Measurements from ENCODE around the gene SELENOF.
"Not testable (repeated sequence)": the region's sequence is repeated elsewhere in the genome, so short reads cannot be mapped to it uniquely, and the experiment has no call there.

The SELENOF gene

DNA sequence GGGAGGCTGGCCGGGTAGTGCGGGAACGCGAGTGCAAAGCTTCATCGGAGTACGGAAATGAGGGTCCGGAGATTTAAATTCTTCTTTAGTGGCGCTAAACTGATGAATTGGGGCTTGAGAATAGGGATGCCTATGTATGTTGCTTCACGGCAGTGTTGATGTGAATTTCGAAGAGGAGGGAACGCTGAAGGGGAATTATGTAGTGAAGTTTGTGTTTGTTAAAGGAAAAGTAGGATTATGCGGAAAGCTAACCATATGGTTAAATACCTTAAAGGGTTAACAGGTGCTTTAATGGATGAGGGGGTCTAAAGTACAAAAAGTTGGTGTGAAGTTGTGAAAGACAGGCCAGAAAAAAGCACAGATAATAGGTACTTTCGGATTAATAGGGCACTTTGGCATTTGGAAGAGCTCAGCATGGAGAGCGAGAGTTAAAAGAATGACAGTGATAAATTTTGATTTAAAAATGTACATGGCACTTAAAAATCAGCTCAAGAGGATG, 1.9 kb upstream of the SELENOF start:
- peak; percentile 47 for DNase-seq (ENCODE audit: low spot score)

DNA sequence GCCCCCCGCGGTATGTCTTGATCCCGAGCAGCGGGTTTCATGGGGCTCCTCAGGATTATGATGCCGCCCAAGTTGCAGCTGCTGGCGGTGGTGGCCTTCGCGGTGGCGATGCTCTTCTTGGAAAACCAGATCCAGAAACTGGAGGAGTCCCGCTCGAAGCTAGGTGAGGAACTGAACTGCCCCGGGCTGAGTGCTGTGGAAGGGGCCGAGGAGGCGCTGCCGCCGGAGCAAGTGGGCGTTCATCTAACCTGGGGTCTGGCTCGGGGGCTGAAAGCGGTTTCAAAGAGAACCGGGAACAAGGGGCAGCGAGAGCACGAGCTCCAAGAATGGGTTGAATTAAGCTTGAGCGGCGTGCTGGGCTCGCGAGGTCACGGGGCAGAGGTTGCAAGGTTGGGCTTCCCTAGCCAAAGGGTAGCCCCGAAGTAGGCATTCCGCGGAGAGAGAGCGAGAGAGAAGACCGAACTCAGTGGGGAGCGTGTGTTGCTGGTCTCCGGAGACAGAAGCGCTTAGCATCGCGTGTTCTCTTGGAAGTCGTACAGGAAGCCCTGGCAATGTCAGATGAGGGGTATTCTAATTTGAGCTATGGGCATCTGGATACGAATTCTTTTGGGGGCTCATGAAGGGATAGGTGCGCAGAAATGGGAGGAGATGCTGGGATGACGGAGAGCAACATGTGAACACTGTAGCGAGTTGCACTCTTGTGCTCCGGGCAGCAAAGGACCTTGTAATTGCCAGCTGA, 1.2 kb upstream of the SELENOF start:
- DNase-seq (ENCODE audit: low spot score), result peak; percentile 81

DNA sequence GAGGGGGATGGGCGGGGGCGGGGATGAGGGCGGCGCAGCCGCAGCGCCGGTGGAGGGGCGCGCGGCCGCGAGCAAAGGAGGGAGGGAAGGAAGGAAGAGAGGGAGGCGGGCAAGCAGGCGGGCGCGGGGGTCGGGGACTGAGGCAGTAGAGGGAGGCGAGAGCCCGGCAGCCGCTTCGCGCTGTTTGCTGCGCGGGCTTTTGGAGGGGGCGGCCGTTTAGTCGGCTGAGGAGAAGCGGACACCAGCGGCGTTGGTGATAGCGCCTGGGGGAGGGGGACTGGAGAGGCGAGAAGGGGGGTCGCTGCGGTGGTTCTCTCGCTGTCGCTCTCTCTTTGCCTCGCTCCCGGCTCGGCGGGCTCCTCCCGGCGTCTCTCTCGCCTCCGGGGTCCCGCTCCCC, 673 bp upstream of the SELENOF start, which contains the start of gene HS2ST1:
Gene HS2ST1 (plus strand): TSS at position 35 of the 397 bp plus-strand sequence.
- no peak for DNase-seq (ENCODE audit: low spot score)

DNA sequence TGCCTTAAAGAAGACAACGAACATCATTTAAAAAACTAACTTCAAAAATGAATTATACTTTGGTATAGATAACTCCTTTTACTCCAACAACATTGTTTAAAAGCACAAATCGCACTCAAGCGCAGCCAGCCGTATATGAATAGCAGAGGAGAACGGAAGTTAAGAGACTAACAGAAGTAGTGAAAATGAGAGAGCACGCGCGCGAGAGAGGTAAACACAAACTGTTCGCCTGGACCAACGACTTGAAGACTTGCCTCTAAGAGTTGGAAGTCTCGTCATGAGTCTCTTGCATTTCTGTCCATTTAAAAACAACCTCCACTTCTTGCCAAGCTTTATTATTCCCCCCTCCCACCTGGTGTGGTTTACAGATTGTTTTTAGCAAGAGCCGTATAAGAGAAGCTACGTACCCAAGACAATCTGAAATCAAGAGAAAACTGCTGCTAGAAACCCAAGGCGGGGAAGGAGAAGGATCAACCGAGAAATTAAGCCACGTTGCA, 479 bp downstream of the SELENOF start:
- DNase-seq (ENCODE audit: low spot score), result peak; percentile 81

DNA sequence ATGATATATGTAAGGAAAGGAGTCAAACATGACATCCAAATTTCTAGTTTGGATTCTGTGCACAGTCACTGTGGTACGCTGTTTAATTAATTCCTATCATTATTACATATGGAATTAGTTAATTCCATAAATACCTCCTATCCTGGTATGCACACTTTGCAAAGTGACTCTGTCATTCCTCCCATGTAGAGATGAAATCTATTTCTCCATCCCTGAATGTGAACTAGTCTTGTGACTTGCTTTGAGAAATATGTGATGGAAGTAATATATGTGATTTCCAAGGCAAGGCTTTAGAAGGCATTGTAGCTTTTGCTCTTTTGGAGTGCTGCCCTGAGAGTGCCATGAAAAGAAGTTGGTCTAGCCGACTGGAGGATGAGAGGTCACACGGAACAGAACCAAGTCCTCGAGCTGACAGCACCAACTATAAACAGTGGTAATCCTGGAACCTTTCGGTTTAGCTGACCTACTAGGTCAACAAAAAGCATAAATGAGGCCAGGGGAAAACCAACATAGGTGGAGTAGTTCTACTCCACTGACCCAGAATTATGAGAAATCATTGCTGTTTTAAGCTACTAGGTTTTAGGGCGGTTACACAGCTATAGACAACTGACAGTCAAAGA, 1.5 kb downstream of the SELENOF start:
- DNase-seq (ENCODE audit: low spot score), result peak; percentile 17

GRCh38 chr1:86906419-86906818, 7.5 kb downstream of the SELENOF start:
- peak; percentile 16 for DNase-seq (ENCODE audit: low spot score)

DNA sequence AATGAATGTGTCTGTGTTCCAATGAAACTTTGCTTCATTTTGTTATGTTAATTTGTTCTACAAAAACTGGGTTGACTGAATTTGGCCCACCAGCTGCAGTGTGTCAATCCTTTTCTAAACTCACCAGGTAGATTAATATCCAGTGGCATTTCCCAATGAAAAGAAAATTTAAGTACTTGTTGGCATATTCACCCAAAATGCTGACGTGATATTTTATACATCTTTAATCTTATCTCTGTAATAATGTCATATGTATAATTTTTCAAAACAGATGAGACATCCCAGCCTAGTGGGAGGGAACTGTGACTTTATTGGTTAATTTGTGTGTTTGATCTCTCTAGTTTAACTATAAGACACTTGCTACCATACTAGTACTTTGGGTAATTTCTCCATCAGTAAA, 8.1 kb downstream of the SELENOF start:
- no peak for DNase-seq (ENCODE audit: low spot score)

- DNase-seq (ENCODE audit: low spot score), result not testable (repeated sequence)
Measured at GRCh38 chr1:86899401-86899800, 14.5 kb downstream of the SELENOF start.

GRCh38 chr1:86888327-86888726, 25.6 kb downstream of the SELENOF start:
- no peak for DNase-seq (ENCODE audit: low spot score)

DNA sequence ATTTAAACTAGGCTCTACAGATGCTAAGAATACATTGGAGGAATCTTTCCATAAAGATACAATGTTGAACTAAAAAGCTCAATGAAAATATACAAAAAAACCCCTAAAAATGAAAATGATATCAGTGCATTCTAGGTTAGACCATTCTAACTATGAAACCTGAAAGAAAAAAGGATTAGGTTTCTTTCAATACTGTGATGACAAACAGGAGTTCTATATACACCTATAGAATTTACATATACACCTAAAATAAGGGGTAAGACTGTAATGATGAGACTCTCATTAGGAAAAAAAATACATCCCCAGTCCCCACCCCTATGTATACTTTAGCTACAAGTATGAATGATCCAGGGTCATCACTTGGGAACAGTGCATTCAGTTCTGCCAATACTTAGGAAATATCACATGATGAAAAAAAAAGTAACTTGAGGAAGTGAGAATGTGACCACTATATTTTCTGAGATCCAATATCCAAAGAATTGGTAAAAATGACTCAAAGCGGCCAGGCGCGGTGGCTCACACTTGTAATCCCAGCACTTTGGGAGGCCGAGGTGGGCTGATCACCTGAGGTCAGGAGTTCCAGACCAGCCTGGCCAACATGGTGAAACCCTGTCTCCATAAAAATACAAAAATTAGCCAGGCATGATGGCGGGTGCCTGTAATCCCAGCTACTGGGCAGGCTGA, 26.3 kb downstream of the SELENOF start:
- no peak for DNase-seq (ENCODE audit: low spot score)

GRCh38 chr1:86875722-86876121, 38.2 kb downstream of the SELENOF start:
- DNase-seq (ENCODE audit: low spot score), result no peak

- no peak for DNase-seq (ENCODE audit: low spot score)
Measured at GRCh38 chr1:86872086-86872485, 41.8 kb downstream of the SELENOF start.

DNA sequence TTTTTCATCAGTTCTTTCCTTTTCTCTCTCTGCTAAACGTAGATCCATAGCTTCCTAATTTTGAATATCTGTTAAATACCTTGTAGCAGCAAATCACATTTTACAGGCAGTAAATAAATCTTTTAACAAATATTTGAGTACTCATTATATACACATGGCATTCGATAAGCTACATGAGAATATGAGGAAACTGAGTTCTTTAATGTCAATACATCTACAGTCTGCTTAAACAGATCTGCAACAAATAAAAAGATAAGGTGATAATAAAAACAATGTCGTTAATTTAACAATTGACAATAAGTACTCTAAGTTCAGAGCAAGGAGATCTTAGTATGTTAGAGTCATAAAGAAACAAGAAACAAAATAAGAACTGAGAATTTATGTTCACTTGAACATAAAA, 42.9 kb downstream of the SELENOF start:
- DNase-seq (ENCODE audit: low spot score), result no peak

GRCh38 chr1:86868477-86868876, 45.4 kb downstream of the SELENOF start:
- no peak for DNase-seq (ENCODE audit: low spot score)

DNA sequence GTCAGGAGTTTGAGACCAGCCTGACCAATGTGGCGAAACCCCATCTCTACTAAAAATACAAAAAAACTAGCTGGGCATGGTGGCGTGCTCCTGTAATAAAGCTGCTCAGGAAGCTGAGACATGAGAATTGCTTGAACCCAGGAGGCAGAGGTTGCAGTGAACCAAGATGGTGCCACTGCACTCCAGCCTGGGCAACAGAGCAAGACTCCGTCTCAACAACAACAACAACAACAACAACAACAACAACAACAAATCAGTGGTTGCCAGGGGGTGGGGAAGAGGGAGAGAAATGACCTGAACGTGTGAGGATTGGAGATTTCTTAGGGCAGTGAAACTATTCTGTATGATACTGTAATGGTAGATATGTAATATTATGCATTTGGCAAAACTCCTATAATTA, 46.6 kb downstream of the SELENOF start:
- DNase-seq (ENCODE audit: low spot score), result not testable (repeated sequence)

DNA sequence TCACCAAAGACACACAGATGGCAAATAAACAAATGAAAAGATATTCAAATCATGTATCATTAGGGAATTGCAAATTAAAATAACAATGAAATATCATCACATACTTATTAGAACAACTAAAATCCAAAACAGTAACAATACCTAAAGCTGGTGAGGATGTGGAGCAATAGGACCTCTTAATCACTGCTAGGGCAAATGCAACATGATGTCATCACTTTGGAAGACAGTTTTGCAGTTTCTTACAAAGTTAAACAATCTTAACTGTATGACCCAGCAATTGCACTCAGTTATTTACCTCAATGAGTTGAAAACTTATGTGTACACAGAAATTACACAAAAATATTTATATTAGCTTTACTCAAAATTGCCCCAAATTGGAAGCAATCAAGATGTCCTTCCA, 47.3 kb downstream of the SELENOF start:
- no peak for DNase-seq (ENCODE audit: low spot score)

DNA sequence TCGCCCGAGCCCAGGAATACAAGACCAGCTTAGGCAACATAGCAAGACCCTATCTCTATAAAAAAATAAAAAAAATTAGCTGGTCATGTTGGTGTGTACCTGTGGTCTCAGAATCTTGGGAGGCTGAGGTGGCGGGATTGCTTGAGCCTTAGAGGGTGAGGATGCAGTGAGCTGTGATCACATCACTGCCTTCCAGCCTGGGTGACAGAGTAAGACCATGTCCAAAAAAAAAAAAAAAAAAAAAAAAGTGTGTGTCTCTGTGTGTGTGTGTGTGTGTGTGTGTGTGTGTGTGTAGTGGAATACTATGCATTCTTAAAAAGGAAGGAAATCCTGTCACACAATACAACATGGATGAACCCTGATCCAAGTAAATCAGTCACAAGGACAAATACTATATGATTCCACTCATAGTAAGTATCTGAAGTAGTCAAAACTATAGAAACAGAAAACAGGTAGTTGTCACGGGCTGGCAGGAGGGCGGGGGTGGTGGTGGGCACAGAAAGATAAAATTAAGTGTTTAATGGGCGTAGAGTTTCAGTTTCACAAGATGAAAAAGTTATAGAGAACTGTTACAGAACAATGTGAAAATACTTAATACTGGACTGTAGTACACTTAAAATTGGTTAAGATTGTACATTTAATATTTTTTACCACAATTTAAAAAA, 47.8 kb downstream of the SELENOF start:
- no peak for DNase-seq (ENCODE audit: low spot score)

DNA sequence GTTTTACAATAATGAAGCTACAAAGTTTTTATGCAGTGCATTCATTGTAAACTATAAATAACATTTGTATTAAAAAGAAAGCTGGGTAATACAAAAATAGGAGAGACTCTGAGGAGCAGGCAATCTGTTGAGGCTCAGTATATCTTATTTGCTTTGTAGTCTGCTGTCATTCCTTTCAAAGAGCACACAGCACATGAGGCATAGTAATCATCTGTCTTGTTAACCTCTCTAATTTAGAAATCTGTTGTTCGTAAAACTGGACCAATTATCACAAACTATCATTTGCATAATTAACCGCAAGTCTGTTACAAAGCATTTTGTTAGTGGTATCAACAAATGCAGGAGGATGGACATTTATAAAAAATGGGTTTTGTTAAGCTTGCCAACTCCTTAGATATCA, 51.0 kb downstream of the SELENOF start:
- no peak for DNase-seq (ENCODE audit: low spot score)

- no peak for DNase-seq (ENCODE audit: low spot score)
Measured at GRCh38 chr1:86861424-86861823, 52.5 kb downstream of the SELENOF start.

- DNase-seq (ENCODE audit: low spot score), result no peak
Measured at GRCh38 chr1:86860424-86860823, 53.5 kb downstream of the SELENOF start.

DNA sequence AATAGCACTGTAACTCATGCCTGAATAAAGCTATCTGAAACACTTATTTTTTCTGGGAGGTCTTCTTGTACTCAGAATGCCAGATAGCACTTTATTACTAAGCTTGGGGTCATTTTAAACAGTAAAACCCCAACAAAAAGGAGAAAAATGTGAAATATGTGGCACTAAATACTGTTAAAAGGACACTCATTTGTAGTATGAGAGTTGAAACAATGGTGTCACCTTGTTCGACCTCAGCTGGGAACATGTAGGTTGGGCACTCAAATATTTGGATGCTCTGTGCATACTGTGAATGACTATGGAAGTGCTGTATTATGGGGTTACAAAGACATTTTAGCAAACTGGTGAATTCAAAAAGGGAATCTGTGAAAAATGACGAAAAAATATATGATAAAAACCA, 53.9 kb downstream of the SELENOF start:
- no peak for DNase-seq (ENCODE audit: low spot score)

DNA sequence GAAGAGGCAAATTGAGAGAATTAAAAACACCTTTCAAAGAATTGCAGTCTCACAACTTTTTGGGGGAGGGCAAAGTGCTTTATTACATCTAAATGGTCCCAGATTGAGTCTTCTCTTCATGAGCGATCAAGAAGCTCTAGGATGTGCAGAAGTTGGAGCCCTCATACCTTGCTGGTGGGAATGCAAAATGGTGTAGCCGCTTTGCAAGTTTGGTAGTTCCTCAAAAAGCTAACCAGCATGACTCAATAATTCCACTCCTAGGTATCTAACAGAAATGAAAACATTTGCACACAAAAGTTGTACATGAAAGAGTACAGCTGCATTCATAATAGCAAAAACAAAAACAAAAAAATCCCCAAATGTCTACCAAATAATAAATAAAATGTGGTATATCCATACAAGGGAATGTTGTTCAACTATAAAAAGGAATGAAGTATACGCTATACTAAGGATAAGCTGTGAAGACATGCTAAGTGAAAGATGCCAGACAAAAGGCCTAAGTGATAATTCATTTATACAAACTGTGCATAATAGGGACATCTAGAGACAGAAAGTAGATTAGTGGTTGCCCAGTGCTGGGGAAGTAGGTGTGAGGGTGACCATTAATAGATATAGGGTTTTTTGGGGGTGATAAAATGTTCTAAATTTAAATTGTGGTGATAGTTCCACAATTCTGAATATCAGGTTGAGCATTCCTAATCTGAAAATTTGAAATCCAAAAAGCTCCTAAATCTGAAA, 55.2 kb downstream of the SELENOF start:
- DNase-seq (ENCODE audit: low spot score), result no peak

Data from NAMALWA (cell line).